Lower leg skin (tissue), 3 donors: ENCODE measurements around the gene FGGY.

Experiments used
- CTCF ChIP-seq, 3 donors: fragments of 450-650 bp; IDR thresholded peaks; one replicate each; pipeline ENCODE4 v1.5.1; 2016; ENCODE audit warnings: antibody characterized with exemption in 3 of 3, mild to moderate bottlenecking in 3 of 3, moderate library complexity in 2 of 3
- POLR2A ChIP-seq, 2 donors: fragments of 450-650 bp; IDR thresholded peaks; one replicate each; pipeline ENCODE4 v1.6.1; 2016 to 2017; ENCODE audit warnings: antibody characterized with exemption in 2 of 2, mild to moderate bottlenecking in 1 of 2, moderate library complexity in 1 of 2

- no peak for TF ChIP-seq CTCF (IDR thresholded peaks at IDR 0.05)
- no peak for TF ChIP-seq POLR2A (IDR thresholded peaks at IDR 0.05)
Observed at GRCh38 chr1:59452026-59452425, 155.1 kb downstream of the FGGY start.
